ENCODE measurements around the gene ADGRB2.

The ADGRB2 gene

GRCh38 chr1:31703431-31704270 is 60.5 kb downstream of the ADGRB2 start, which contains the start of gene COL16A1:
Gene COL16A1, minus strand, starts transcription at chr1:31704017. Its CDS starts 1,824 bp downstream, at chr1:31702193.
- DNase-seq (ENCODE audit: low read depth in 2 of 2): peak; percentile 74

GRCh38 chr1:31702836-31703404 is 61.2 kb downstream of the ADGRB2 start:
- DNase-seq (ENCODE audit: low read depth in 2 of 2): no peak

- DNase-seq (ENCODE audit: low read depth in 2 of 2): peak; percentile 97
These were observed 62.9 kb downstream of the ADGRB2 start for GRCh38 chr1:31701091-31701736.

GRCh38 chr1:31700468-31701090 is 63.6 kb downstream of the ADGRB2 start:
- no peak for DNase-seq (ENCODE audit: low read depth in 2 of 2)

GRCh38 chr1:31699341-31699891 is 64.7 kb downstream of the ADGRB2 start:
- DNase-seq (ENCODE audit: low read depth in 2 of 2): no peak

GRCh38 chr1:31697369-31697984 is 66.7 kb downstream of the ADGRB2 start:
- DNase-seq (ENCODE audit: low read depth in 2 of 2): no peak

GRCh38 chr1:31696242-31696641 is 67.9 kb downstream of the ADGRB2 start:
- DNase-seq (ENCODE audit: low read depth in 2 of 2): no peak

- DNase-seq (ENCODE audit: low read depth in 2 of 2): no peak
These were observed 68.8 kb downstream of the ADGRB2 start for GRCh38 chr1:31695327-31695726.

- DNase-seq (ENCODE audit: low read depth in 2 of 2): no peak
These were observed 69.2 kb downstream of the ADGRB2 start for GRCh38 chr1:31694964-31695313.

- no peak for DNase-seq (ENCODE audit: low read depth in 2 of 2)
These were observed 69.8 kb downstream of the ADGRB2 start for GRCh38 chr1:31694069-31694963.

GRCh38 chr1:31693231-31693630 is 70.9 kb downstream of the ADGRB2 start:
- DNase-seq (ENCODE audit: low read depth in 2 of 2): no peak

GRCh38 chr1:31691951-31692350 is 72.2 kb downstream of the ADGRB2 start:
- DNase-seq (ENCODE audit: low read depth in 2 of 2): no peak

- DNase-seq (ENCODE audit: low read depth in 2 of 2): no peak
These were observed 72.7 kb downstream of the ADGRB2 start for GRCh38 chr1:31691446-31691845.

- no peak for DNase-seq (ENCODE audit: low read depth in 2 of 2)
These were observed 73.2 kb downstream of the ADGRB2 start for GRCh38 chr1:31690921-31691320.

GRCh38 chr1:31689854-31690253 is 74.3 kb downstream of the ADGRB2 start:
- peak; percentile 89 to 90 for DNase-seq (ENCODE audit: low read depth in 2 of 2)

GRCh38 chr1:31689379-31689778 is 74.8 kb downstream of the ADGRB2 start:
- no peak for DNase-seq (ENCODE audit: low read depth in 2 of 2)

- DNase-seq (ENCODE audit: low read depth in 2 of 2): no peak
These were observed 75.8 kb downstream of the ADGRB2 start for GRCh38 chr1:31688233-31688918.

- no peak for DNase-seq (ENCODE audit: low read depth in 2 of 2)
These were observed 76.5 kb downstream of the ADGRB2 start for GRCh38 chr1:31687601-31688000.

GRCh38 chr1:31685795-31686194 is 78.3 kb downstream of the ADGRB2 start:
- no peak for DNase-seq (ENCODE audit: low read depth in 2 of 2)

GRCh38 chr1:31683997-31684396 is 80.1 kb downstream of the ADGRB2 start:
- DNase-seq (ENCODE audit: low read depth in 2 of 2): no peak
